Endothelial cell (in vitro differentiated cells): ENCODE measurements around the gene CCDC7. TPM values are rescaled to one million over a fixed set of nuclear protein-coding genes. Genes with fewer than 3 reads are reported as not detected.
"Not testable (repeated sequence)": the region's sequence is repeated elsewhere in the genome, so short reads cannot be mapped to it uniquely, and the experiment has no call there.

Experiments
- DNase-seq: peaks from one replicate; pipeline ENCODE4 v3.0.0; 2021; ENCODE audit warnings: low spot score
- H3K27ac Mint-ChIP-seq: one replicate; pipeline ENCODE4 v1.8.0; 2021; ENCODE audit warnings: mixed read lengths, inconsistent platforms; ENCODE audit not compliant: unreplicated experiment
- H3K27me3 Mint-ChIP-seq: one replicate; pipeline ENCODE4 v1.8.0; 2021; ENCODE audit warnings: mild to moderate bottlenecking, moderate library complexity, mixed read lengths, inconsistent platforms; ENCODE audit not compliant: unreplicated experiment
- H3K36me3 Mint-ChIP-seq: one replicate; pipeline ENCODE4 v1.8.0; 2021; ENCODE audit warnings: mild to moderate bottlenecking, low read depth, mixed read lengths, inconsistent platforms; ENCODE audit not compliant: unreplicated experiment
- H3K4me1 Mint-ChIP-seq: one replicate; pipeline ENCODE4 v1.8.0; 2021; ENCODE audit warnings: mild to moderate bottlenecking, mixed read lengths, inconsistent platforms; ENCODE audit not compliant: unreplicated experiment
- H3K4me3 Mint-ChIP-seq: one replicate; pipeline ENCODE4 v1.8.0; 2021; ENCODE audit warnings: mild to moderate bottlenecking, mixed read lengths, inconsistent platforms; ENCODE audit not compliant: unreplicated experiment
- H3K9me3 Mint-ChIP-seq: one replicate; pipeline ENCODE4 v1.8.0; 2021; ENCODE audit warnings: mixed read lengths, inconsistent platforms; ENCODE audit not compliant: unreplicated experiment
- CTCF ChIP-seq: fragments of 200-600 bp; sonication (generic); IDR thresholded peaks from one replicate; pipeline ENCODE4 v1.5.0; 2021; ENCODE audit warnings: antibody characterized with exemption; ENCODE audit not compliant: unreplicated experiment
- total RNA-seq: library from RNA; stranded (reverse); fragmentation: NEBNext Ultra II Directional; extraction: Animal tissue kit (Norgen Biotek cat#: 25700); gene quantifications from one replicate; pipeline ENCODE4 v1.2.1, GENCODE V29; 2021; ENCODE audit not compliant: unreplicated experiment

Gene CCDC7
- total RNA-seq, 1 donor from 2014 or later: 5.4 TPM

GRCh38 chr10:32787690-32788284, 341.8 kb downstream of the CCDC7 start:
- Mint-ChIP-seq H3K9me3 (no peaks in the 10 kb centered on the region), H3K4me1 (no peaks in the 10 kb centered on the region)
- no peak for DNase-seq

GRCh38 chr10:32788359-32788758, 342.4 kb downstream of the CCDC7 start:
- H3K4me1 Mint-ChIP-seq: no peaks in the 10 kb centered on the region
- TF ChIP-seq CTCF: no peak
- no peak overlapping the region for H3K27ac Mint-ChIP-seq
- no peaks in the 10 kb centered on the region for H3K27me3 Mint-ChIP-seq
- no peak overlapping the region for H3K4me3 Mint-ChIP-seq
- H3K36me3 Mint-ChIP-seq: no peaks in the 10 kb centered on the region
- H3K9me3 Mint-ChIP-seq: no peaks in the 10 kb centered on the region
- DNase-seq: no peak

More at GRCh38 chr10:32787690-32788284, 341.8 kb downstream of the CCDC7 start:
- Mint-ChIP-seq H3K27me3 (no peaks in the 10 kb centered on the region), H3K36me3 (no peaks in the 10 kb centered on the region), H3K27ac (no peak overlapping the region), H3K4me3 (no peak overlapping the region)
- no peak for TF ChIP-seq CTCF

GRCh38 chr10:32790483-32790882, 344.5 kb downstream of the CCDC7 start:
- Mint-ChIP-seq H3K4me3 (no peak overlapping the region), H3K27ac (no peak overlapping the region), H3K36me3 (no peaks in the 10 kb centered on the region), H3K27me3 (no peaks in the 10 kb centered on the region), H3K4me1 (no peaks in the 10 kb centered on the region), H3K9me3 (no peaks in the 10 kb centered on the region)
- TF ChIP-seq CTCF: no peak
- no peak for DNase-seq

- Mint-ChIP-seq H3K4me1 (no peaks in the 10 kb centered on the region), H3K27me3 (no peaks in the 10 kb centered on the region), H3K4me3 (no peak overlapping the region), H3K36me3 (no peaks in the 10 kb centered on the region), H3K9me3 (no peaks in the 10 kb centered on the region), H3K27ac (no peak overlapping the region)
- no peak for TF ChIP-seq CTCF
- no peak for DNase-seq
Observed at GRCh38 chr10:32793033-32793432, 347.1 kb downstream of the CCDC7 start.

- no peak for DNase-seq
- no peaks in the 10 kb centered on the region for H3K4me1 Mint-ChIP-seq
- H3K27me3 Mint-ChIP-seq: no peaks in the 10 kb centered on the region
- no peaks in the 10 kb centered on the region for H3K9me3 Mint-ChIP-seq
- no peak overlapping the region for H3K4me3 Mint-ChIP-seq
- no peak overlapping the region for H3K27ac Mint-ChIP-seq
- TF ChIP-seq CTCF: peak; percentile 66
- H3K36me3 Mint-ChIP-seq: no peaks in the 10 kb centered on the region
Observed at GRCh38 chr10:32795598-32796183, 349.8 kb downstream of the CCDC7 start.

- H3K27me3 Mint-ChIP-seq, H3K4me1 Mint-ChIP-seq, H3K27ac Mint-ChIP-seq, H3K9me3 Mint-ChIP-seq, DNase-seq, H3K4me3 Mint-ChIP-seq, H3K36me3 Mint-ChIP-seq: not testable (repeated sequence)
Observed at GRCh38 chr10:32797393-32797792, 351.5 kb downstream of the CCDC7 start.
